Sigmoid colon (tissue), 7 donors: ENCODE results near the gene DHRS9. TPM values are rescaled to one million over a fixed set of nuclear protein-coding genes. Genes with fewer than 3 reads are reported as not detected.

Experiments used
- DNase-seq: peaks from one replicate; pipeline ENCODE4 v3.0.0-alpha.2; 2019
- H3K27ac ChIP-seq, 4 donors: fragments of 200-600 bp; sonication (generic); one replicate each; pipeline ENCODE4 v1.5.1; 2016 to 2019; ENCODE audit warnings: mild to moderate bottlenecking in 1 of 4
- H3K27me3 ChIP-seq, 3 donors: fragments of 200-600 bp; sonication (generic); one replicate each; pipeline ENCODE4 v1.5.1; 2019; ENCODE audit warnings: mild to moderate bottlenecking in 1 of 3
- H3K36me3 ChIP-seq, 4 donors: fragments of 200-600 bp; sonication (generic); one replicate each; pipeline ENCODE4 v1.5.1; 2016 to 2019
- H3K4me1 ChIP-seq, 4 donors: fragments of 200-600 bp; sonication (generic); one replicate each; pipeline ENCODE4 v1.5.1; 2017 to 2019
- H3K4me3 ChIP-seq, 4 donors: fragments of 200-600 bp; sonication (generic); one replicate each; pipeline ENCODE4 v1.5.1; 2017 to 2019; ENCODE audit warnings: mild to moderate bottlenecking in 2 of 4, moderate library complexity in 1 of 4
- H3K9me3 ChIP-seq, 4 donors: fragments of 200-600 bp in 3 of 4; sonication (generic) in 3 of 4; one replicate each; pipeline versions ENCODE4 v1.5.1 to v1.6.1; 2013 to 2019
- CTCF ChIP-seq, 4 experiments: fragments of 450-650 bp in 3 of 4; fragments of 200-600 bp in 1 of 4; IDR thresholded peaks; one replicate each; pipeline ENCODE4 v1.5.1; 2016 to 2019; ENCODE audit warnings: antibody characterized with exemption in 4 of 4, mild to moderate bottlenecking in 3 of 4, moderate library complexity in 2 of 4
- EP300 ChIP-seq, 4 donors: sonication (generic); formaldehyde crosslinking; IDR thresholded peaks; one replicate each; pipeline ENCODE4 v1.6.1; 2017; ENCODE audit warnings: antibody characterized with exemption in 4 of 4
- POLR2A ChIP-seq, 2 donors: fragments of 450-650 bp; IDR thresholded peaks; one replicate each; pipeline ENCODE4 v1.6.1; 2016; ENCODE audit warnings: antibody characterized with exemption in 2 of 2, mild to moderate bottlenecking in 2 of 2, moderate library complexity in 2 of 2
- POLR2AphosphoS5 ChIP-seq, 4 donors: sonication (generic); formaldehyde crosslinking; IDR thresholded peaks; one replicate each; pipeline ENCODE4 v1.6.1; 2017; ENCODE audit warnings: antibody characterized with exemption in 4 of 4
- WGBS, 2 donors: extraction: QIAGEN DNeasy Blood & Tissue Kit; methylation state at CpG; one replicate each; pipeline ENCODE4 v1.1.7; 2013; 5-methylcytosine and 5-hydroxymethylcytosine counted together
- intact Hi-C: fragments of 100-400 bp; cut with DNase I; formaldehyde crosslinking; loops from one replicate; pipeline ENCODE4 v1.15.1; 2023
- polyA plus RNA-seq, 3 donors: library from polyadenylated mRNA; stranded (reverse); fragments of 200-250 nt; gene quantifications; one replicate each; pipeline ENCODE4 v1.2.3, GENCODE V29; 2013
- total RNA-seq, 4 donors: library from RNA; depleted of rRNA; stranded (reverse); fragments of >200 nt; gene quantifications; one replicate each; pipeline ENCODE4 v1.1.0, GENCODE V29; 2016
- donor health status: healthy with polysubstance abuse.
- donor health status: Bipolar disorder and iron deficiency.
- donor health status: healthy.

Gene DHRS9
- total and polyA plus RNA-seq, 7 donors, result 0.36 to 150 (median 1.3) TPM

DNA sequence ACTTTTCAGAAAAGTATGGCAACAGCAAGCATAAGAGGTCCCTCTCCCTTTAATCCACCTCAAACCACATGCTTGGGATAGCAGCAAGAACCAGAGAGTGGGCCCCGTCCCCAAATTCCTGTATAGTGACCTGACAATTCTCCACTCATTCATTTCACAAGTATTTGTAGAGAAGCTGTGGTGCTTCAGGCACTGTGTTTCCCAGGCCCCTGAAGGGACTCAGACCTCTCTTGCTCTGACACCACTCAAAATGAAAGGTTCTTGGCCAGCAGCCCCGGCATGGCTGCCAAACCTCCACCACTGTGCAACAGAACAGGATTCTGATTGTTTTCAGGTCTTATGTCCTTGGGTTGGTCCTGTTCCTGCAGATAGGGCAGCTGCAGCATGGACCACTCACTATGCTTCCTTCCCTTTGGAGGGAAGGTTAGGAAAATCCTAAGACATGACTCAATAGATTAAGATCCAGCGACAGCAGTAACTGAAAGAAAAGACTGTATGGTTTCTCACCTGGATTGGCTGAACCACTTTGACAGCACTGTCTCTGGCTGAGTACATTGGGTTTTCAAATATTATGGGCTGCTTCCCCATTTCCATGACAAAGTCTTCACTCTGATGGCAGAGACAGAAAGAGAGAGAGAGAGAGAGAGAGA is 67.6 kb downstream of the DHRS9 start:
- Histone ChIP-seq H3K4me3 (no peak overlapping the region), H3K4me1 (no peaks in the 10 kb centered on the region), H3K9me3 (no peaks in the 10 kb centered on the region), H3K27ac (no peak overlapping the region), H3K36me3 (no peaks in the 10 kb centered on the region), H3K27me3 (no peaks in the 10 kb centered on the region)
- DNase-seq, result no peak
- TF ChIP-seq CTCF (IDR thresholded peaks at IDR 0.05), result no peak
- TF ChIP-seq EP300 (IDR thresholded peaks at IDR 0.05), result no peak
- TF ChIP-seq POLR2A (IDR thresholded peaks at IDR 0.05), result no peak
- no peak for TF ChIP-seq POLR2AphosphoS5 (IDR thresholded peaks at IDR 0.05)
- WGBS, 2 donors, result 87 to 92% methylated on average over 3 of the region's 3 CpGs
- intact Hi-C loops, result no loop called here

GRCh38 chr2:169137924-169138323 is 68.6 kb downstream of the DHRS9 start:
- Histone ChIP-seq H3K9me3 (no peaks in the 10 kb centered on the region), H3K27me3 (no peaks in the 10 kb centered on the region), H3K4me3 (no peak overlapping the region), H3K4me1 (no peaks in the 10 kb centered on the region), H3K36me3 (no peaks in the 10 kb centered on the region), H3K27ac (no peak overlapping the region)
- no peak for DNase-seq
- intact Hi-C loops, result no loop called here
- TF ChIP-seq EP300 (IDR thresholded peaks at IDR 0.05) (no peak), POLR2A (IDR thresholded peaks at IDR 0.05) (no peak), CTCF (IDR thresholded peaks at IDR 0.05) (no peak), POLR2AphosphoS5 (IDR thresholded peaks at IDR 0.05) (no peak)
- 59 to 67% methylated on average over 2 of the region's 2 CpGs for WGBS, 2 donors

DNA sequence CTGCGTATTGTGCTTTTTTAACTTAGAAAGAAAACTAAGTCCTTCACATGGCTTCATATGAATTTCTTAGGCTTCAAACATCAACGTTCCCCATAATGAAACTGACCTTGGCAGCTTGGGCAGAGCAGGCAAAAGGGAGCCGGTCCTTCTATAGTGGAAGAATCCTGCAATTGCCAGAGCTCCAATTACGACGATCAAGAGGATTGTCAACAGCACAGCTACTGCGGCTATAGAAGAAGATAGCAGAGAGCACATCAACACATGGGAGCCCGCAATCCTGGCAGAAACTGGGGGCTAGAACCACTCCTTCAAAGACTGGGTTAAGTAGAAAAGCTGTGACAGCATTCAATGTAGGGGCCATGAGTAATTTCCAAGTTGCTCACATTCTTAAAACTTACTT is 69.8 kb downstream of the DHRS9 start:
- H3K4me1 ChIP-seq, result no peaks in the 10 kb centered on the region
- TF ChIP-seq POLR2A (IDR thresholded peaks at IDR 0.05) (no peak), POLR2AphosphoS5 (IDR thresholded peaks at IDR 0.05) (no peak), CTCF (IDR thresholded peaks at IDR 0.05) (no peak), EP300 (IDR thresholded peaks at IDR 0.05) (no peak)
- 86 to 87% methylated on average over 7 of the region's 7 CpGs for WGBS, 2 donors
- intact Hi-C loops, result no loop called here
- no peaks in the 10 kb centered on the region for H3K27me3 ChIP-seq
- H3K36me3 ChIP-seq, result no peaks in the 10 kb centered on the region
- H3K9me3 ChIP-seq, result no peaks in the 10 kb centered on the region
- H3K27ac ChIP-seq, result no peak overlapping the region
- no peak for DNase-seq
- no peak overlapping the region for H3K4me3 ChIP-seq

- TF ChIP-seq POLR2AphosphoS5 (IDR thresholded peaks at IDR 0.05) (no peak), EP300 (IDR thresholded peaks at IDR 0.05) (no peak), CTCF (IDR thresholded peaks at IDR 0.05) (no peak), POLR2A (IDR thresholded peaks at IDR 0.05) (no peak)
- Histone ChIP-seq H3K4me3 (no peak overlapping the region), H3K36me3 (no peaks in the 10 kb centered on the region), H3K4me1 (no peaks in the 10 kb centered on the region), H3K27me3 (no peaks in the 10 kb centered on the region), H3K9me3 (no peaks in the 10 kb centered on the region), H3K27ac (no peak overlapping the region)
- WGBS, 2 donors, result 65 to 75% methylated on average over 8 of the region's 8 CpGs
- DNase-seq, result no peak
- intact Hi-C loops, result no loop called here
These were observed 70.8 kb downstream of the DHRS9 start for GRCh38 chr2:169139993-169140767.
